NK-92 (cell line): Measurements from ENCODE around the gene PPWD1.
A peak's percentile ranks its signal among the peaks of the same experiment; 100 is the strongest.
"Not testable (repeated sequence)": the region's sequence is repeated elsewhere in the genome, so short reads cannot be mapped to it uniquely, and the experiment has no call there.

Experiments used
- DNase-seq: peaks from one replicate; lab custom pipeline; 2025; ENCODE audit not compliant: unreplicated experiment; lab: John Stamatoyannopoulos, UW

PPWD1 gene

DNA sequence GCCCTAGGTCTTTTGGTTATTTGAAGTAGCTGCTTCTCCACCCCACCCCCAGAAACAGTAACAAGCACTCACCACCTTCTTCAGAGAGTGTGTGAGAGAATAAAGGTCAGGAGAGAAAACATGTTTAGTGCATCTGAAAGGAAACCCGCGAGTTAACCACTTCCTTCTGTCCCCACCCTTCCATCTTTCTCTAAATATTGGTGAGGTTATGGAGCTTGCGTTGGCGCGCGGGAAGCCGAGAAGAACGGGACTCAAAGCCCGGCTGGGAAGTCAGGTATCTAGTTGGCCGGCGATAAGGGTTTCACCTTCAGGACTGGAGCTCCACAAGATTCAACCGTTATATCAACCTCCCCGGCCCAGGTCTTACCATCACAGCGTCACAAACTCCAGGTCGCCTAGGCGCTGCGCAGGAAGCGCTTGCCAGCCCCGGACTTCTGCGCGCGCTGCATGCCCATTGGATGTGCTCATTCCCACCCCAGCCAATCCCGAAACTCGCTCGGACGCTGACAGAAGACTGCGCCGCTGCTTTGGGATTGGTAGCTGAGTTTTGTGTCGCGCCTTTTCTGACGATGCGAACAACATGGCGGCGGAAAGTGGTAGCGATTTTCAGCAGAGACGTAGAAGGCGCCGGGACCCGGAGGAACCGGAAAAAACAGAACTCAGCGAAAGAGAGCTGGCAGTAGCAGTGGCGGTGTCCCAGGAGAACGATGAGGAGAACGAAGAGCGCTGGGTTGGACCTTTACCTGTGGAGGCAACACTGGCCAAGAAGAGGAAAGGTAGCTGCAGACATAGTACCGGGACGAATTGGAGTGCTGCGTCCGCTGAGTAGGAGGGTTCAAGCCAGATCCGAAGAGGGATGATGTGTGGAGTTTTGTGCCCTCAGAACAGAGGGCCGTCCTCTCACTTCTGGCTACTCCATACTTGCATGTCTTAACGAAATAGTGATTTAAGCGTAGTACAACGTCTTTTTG lies at the start of gene PPWD1, which contains the start of gene CENPK:
PPWD1 (plus strand) TSS at position 566 of the 971 bp plus-strand sequence; CDS start at position 581, 15 bp downstream.
CENPK (minus strand) TSS at position 438 of the 971 bp plus-strand sequence. CDS start 8,261 bp downstream, outside the sequence.
- peak; percentile 62 for DNase-seq

DNA sequence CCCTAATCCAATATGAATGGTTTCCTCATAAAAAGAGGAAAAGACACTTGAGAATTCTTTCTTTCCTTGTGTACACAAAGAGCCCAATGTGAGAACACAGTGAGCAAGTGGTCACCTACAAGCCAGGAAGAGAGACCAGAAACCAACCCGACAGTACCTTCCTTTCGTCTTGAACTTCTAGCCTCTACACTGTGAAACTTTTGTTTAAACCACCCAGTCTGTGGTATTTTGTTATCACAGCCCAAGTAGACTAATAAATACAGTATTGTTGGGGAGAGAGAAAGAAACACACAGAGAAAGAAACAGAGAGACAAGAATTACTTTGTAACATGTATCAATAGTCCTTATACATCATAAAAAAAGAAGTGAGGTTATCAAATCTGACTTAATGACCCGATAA lies 37.4 kb upstream of the PPWD1 start:
- DNase-seq: no peak

DNA sequence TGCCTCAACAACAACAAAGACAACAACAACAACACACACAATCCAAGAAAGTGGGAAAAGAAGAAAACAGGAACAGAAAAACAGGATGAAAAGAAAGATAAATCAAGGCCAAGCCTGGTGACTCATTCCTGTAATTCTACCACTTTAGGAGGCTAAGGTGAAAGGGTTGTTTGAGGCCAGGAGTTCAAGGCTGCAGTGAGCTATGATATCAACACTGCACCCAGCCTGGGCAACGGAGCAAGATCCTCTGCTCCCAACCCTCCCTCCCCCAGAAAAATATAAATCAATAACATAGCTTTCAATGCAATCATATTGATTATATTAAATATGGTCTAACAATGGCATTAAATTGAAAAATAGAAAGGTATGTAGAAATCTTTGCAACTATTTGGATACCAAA lies 32.2 kb upstream of the PPWD1 start:
- no peak for DNase-seq

DNA sequence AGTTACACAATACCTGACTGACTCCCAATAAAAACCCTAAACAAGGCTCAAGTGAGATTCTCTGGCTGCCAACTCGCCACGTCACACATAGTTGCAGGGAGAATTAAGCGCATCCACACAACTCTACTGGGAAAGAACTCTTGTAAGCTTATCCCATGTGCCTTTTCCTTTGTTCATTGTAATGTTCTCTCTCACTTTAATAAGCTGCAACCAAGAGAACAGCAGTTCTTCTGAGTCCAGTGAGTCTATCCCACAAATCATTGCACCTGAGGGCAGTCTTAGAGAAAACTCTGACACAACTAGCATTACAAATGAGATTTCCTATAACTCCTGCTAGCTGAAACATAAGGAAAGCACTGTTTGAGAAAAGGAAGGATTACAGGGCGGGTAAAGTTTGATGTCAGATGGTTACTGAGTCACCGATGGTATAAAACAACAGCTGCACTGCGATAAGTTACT lies 27.5 kb upstream of the PPWD1 start:
- no peak for DNase-seq

GRCh38 chr5:65539827-65540226 lies 23.3 kb upstream of the PPWD1 start:
- no peak for DNase-seq

GRCh38 chr5:65544473-65544872 lies 18.6 kb upstream of the PPWD1 start:
- DNase-seq: no peak

GRCh38 chr5:65546141-65546540 lies 17.0 kb upstream of the PPWD1 start:
- no peak for DNase-seq

GRCh38 chr5:65548281-65548680 lies 14.8 kb upstream of the PPWD1 start:
- DNase-seq: no peak

- no peak for DNase-seq
Measured at GRCh38 chr5:65553941-65554340, 9.2 kb upstream of the PPWD1 start.

DNA sequence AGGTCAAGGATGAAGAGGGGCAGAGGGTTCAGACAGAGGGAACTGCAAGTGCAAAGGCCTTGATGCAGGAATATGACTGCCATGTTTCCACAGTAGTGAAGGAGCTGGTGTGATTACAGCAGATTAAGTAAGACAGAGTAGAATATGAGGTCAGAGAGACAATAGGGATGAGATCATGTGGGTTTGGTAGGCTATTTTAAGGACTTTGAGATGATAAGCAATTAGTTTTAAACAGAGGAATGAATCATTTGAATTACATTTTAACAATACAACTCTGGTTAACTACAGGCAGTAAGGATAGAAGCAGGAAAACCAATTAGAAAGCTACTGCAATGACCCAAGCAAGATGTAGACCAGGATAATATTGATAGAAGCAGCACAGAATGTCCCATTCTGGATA lies 7.8 kb upstream of the PPWD1 start:
- DNase-seq: no peak

DNA sequence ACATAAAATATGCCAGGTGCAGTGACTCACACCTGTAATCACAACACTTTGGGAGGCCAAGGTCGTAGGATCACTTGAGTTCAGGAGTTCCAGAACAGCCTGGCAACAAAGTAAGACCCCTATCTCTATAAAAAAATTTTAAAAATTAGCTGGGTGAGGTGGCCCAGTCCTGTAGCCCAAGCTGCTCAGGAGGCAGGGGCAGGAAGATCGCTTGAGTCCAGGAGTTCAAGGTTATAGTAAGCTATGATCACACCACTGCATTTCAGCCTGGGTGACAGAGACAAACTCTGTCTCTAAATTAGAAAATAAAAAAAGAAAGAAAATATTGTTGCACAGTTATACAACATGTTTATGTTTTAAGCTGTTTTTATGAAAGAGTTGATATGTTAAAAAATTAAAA lies 6.9 kb upstream of the PPWD1 start:
- DNase-seq: no peak

DNA sequence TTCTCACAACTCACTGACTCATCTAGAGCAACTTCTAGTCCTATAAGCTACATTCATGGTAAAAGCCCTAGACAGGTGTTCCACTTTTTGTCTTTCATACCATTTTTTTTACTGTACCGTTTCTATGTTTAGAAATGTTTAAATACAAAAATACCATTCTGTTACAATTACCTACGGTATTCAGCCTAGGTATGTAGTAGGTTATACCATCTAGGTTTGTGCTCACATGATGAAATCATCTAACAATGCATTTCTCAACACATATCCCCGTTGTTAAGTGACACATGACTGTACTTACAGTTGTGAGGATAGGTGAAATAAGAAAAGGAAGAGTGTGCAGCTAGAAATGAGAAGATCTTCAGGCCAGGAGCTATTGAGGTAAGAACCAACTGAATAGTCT lies 6.4 kb upstream of the PPWD1 start:
- no peak for DNase-seq

DNA sequence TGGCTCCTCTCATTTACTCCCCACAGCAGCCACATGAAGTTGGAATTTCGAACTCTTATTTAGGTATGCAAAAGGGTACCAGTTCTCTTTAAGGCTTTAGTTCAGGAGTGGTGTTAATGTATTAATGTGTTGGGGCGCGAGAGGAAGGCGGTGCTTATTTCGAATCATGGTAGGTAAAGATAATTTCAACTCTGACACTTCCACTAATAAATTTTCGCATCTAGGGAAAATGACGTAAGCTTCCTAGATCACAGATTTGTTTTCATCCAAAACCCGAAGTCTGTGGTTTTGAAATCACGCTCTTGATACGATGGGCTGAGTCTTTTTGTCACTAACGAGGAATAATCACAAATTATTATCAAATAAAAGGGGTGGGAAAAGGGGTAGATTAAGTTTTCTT lies 681 bp downstream of the PPWD1 start:
- DNase-seq: no peak

DNA sequence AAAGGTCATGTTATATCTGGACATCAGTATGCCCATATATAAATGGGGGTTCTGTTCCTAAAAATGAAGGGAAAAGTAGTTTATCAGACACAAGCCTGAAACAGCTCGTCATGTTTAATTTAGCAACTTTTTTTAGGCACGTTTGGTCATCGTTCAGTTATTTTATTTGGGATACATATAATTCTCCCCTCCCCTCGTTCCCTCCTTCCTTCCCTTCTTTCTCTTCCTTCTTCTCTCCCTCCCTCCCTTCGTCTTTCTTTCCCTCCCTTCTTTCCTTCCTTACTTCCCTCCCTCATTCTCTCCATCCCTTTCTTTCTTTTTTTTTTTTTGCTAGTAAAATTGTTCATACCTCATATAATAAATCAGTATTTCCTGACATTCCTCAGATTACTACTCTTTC lies 3.4 kb downstream of the PPWD1 start:
- no peak for DNase-seq

DNA sequence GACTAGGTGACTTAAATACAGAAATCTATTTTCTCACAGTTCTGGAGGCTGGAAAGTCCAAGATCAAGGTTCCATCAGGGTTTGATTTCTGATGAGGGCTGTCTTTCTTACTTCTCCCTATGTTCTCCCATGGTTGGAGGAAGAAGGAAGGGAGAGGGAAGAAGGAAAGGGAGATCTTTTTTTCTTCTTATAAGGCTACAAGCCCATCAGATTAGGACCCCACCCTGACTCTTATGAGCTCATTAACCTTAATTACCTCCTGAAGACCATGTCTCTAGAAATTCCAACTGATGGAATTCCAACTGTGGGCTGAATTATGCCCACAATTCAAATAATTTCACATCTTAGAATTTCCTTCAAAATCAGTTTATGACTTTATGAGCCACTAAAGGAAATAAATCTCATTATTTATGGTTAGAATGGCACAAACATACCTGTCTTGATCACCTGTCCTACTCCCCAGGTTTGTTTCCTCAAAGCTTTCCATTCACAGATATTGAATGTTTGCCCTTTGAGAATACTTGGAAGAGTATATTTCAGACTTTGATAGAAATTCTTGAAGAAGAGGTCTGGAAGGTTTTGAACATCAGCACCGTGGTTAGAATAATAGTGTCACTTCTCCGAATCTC lies 7.6 kb downstream of the PPWD1 start:
- DNase-seq: no peak

GRCh38 chr5:65577141-65577540 lies 14.0 kb downstream of the PPWD1 start:
- DNase-seq: no peak

DNA sequence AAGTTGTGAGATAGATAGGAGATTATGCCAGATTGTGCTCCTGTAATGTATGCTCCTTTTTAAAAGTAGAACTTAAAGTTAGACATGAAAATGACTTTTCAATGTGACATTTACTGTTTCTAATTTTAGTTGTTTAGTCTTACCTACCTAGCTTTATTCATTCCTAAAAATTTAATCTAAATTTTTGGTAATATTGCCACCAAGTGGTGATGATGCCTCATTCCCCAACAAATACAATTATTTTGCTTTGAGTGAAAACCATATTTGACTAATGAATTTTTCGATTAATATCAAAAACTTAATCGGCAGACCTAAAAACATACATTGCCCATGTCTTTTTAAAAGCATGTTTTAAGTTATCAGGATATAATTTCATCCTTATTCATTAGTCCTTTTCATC lies 25.6 kb downstream of the PPWD1 start:
- DNase-seq: no peak

DNA sequence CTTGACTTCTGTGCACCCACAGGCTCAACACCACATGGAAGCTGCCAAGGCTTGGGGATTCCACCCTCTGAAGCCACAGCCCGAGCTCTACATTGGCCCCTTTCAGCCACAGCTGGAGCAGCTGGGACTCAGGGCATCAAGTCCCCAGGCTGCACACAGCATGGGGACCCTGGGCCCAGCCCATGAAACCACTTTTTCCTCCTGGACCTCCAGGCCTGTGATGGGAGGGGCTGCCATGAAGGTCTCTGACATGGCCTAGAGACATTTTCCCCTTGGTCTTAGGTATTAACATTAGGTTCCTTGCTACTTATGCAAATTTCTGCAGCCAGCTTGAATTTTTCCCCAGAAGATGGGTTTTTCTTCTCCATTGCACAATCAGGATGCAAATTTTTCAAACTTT lies 38.7 kb downstream of the PPWD1 start:
- DNase-seq: not testable (repeated sequence)

GRCh38 chr5:65611524-65611923 lies 48.4 kb downstream of the PPWD1 start:
- no peak for DNase-seq

DNA sequence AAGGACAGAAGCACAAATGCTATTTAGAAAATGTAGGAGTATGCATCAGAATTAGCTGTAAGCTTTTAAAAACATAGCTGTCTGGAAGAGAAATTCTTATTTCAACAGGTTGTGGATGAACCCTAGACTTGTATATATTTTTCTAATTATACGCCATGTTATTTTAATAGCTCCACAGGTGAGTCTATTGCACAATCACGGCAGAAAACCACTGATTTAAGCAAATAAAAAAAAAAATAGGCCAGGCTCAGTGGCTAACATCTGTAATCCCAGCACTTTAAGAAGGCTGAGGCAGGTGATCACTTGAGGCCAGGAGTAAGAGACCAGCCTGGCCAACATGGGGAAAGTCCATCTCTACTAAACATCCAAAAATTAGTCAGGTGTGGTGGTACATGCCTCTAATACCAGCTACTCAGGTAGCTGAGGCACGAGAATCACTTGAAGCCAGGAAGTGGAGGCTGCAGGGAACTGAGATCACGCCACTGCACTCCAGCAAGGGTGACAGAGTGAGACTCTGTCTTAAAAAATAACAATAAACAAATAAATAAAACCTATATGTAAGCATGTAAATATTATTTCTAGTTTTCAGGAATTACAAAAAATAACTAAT lies 49.3 kb downstream of the PPWD1 start:
- DNase-seq: no peak

GRCh38 chr5:65620021-65620420 lies 56.9 kb downstream of the PPWD1 start:
- DNase-seq: no peak

DNA sequence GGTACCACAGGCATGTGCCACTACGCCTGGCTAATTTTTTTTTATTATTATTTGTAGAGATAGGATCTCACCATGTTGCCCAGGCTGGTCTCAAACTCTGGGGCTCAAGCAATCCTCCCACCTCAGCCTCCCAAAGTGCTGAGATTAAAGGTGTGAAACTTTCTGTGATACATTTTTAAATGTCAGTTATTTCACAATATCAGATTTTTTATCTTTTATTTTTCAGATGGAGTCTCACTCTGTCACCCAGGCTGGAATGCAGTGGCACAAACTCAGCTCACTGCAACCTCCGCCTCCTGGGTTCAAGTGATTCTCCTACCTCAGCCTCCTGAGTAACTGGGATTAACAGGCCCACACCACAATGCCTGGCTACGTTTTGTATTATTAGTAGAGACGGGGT lies 58.9 kb downstream of the PPWD1 start:
- not testable (repeated sequence) for DNase-seq
